GM12801 (cell line): Measurements from ENCODE around the gene NRROS.

Experiments used
- CTCF ChIP-seq: IDR thresholded peaks from one replicate; pipeline ENCODE4 v1.5.1; 2011; ENCODE audit warnings: control low read depth; ENCODE audit not compliant: insufficient read length; ENCODE audit errors: extremely low read depth

The NRROS gene

GRCh38 chr3:196640297-196641018 lies 964 bp downstream of the NRROS start:
- no peak for TF ChIP-seq CTCF

GRCh38 chr3:196641333-196642054 lies 2.0 kb downstream of the NRROS start:
- TF ChIP-seq CTCF: no peak

GRCh38 chr3:196642434-196642833 lies 2.9 kb downstream of the NRROS start:
- TF ChIP-seq CTCF: no peak

- TF ChIP-seq CTCF: no peak
Measured at GRCh38 chr3:196643201-196643749, 3.8 kb downstream of the NRROS start.

GRCh38 chr3:196643761-196644160 lies 4.3 kb downstream of the NRROS start:
- no peak for TF ChIP-seq CTCF

- TF ChIP-seq CTCF: no peak
Measured at GRCh38 chr3:196645096-196645495, 5.6 kb downstream of the NRROS start.

GRCh38 chr3:196645897-196646665 lies 6.6 kb downstream of the NRROS start:
- TF ChIP-seq CTCF: no peak
